Liver (tissue), 9 donors: ENCODE measurements around the gene C4orf17. TPM values are rescaled to one million over a fixed set of nuclear protein-coding genes. Genes with fewer than 3 reads are reported as not detected.
"Not testable (repeated sequence)": the region's sequence is repeated elsewhere in the genome, so short reads cannot be mapped to it uniquely, and the experiment has no call there.

Experiments
- DNase-seq: peaks from one replicate; pipeline ENCODE4 v3.0.0-alpha.2; 2017; ENCODE audit warnings: low spot score
- H3K27ac ChIP-seq, 2 donors: one replicate each; pipeline ENCODE4 v1.7.0; 2013; ENCODE audit warnings: inconsistent platforms in 2 of 2, low read length in 2 of 2, control low read depth in 1 of 2, low read depth in 1 of 2, mild to moderate bottlenecking in 1 of 2
- H3K27me3 ChIP-seq, 4 donors: one replicate each; pipeline versions ENCODE4 v1.6.1 to v1.7.0; 2013; ENCODE audit warnings: low read length in 3 of 4, inconsistent platforms in 1 of 4, mild to moderate bottlenecking in 1 of 4, moderate library complexity in 1 of 4; ENCODE audit not compliant: control insufficient read depth in 4 of 4, insufficient read depth in 4 of 4
- H3K36me3 ChIP-seq, 4 donors: one replicate each; pipeline versions ENCODE4 v1.6.1 to v1.7.0; 2013; ENCODE audit warnings: low read length in 3 of 4, mild to moderate bottlenecking in 3 of 4, low read depth in 1 of 4, moderate library complexity in 1 of 4; ENCODE audit not compliant: control insufficient read depth in 4 of 4, insufficient read depth in 3 of 4
- H3K4me1 ChIP-seq, 4 donors: one replicate each; pipeline versions ENCODE4 v1.6.1 to v1.7.0; 2013; ENCODE audit warnings: low read length in 3 of 4, mild to moderate bottlenecking in 3 of 4, moderate library complexity in 1 of 4; ENCODE audit not compliant: control insufficient read depth in 4 of 4, insufficient read depth in 4 of 4
- H3K4me3 ChIP-seq, 3 donors: one replicate each; pipeline versions ENCODE4 v1.6.1 to v1.7.0; 2013; ENCODE audit warnings: low read length in 3 of 3, control low read depth in 1 of 3, low read depth in 1 of 3, mild to moderate bottlenecking in 1 of 3
- H3K9ac ChIP-seq, 2 donors: one replicate each; pipeline ENCODE4 v1.7.0; 2013; ENCODE audit warnings: low read length in 2 of 2, mild to moderate bottlenecking in 2 of 2, moderate library complexity in 2 of 2, control low read depth in 1 of 2, low read depth in 1 of 2
- H3K9me3 ChIP-seq, 4 donors: one replicate each; pipeline versions ENCODE4 v1.6.1 to v1.7.0; 2013; ENCODE audit warnings: low read length in 3 of 4; ENCODE audit not compliant: control insufficient read depth in 4 of 4
- FOXA1 ChIP-seq: IDR thresholded peaks from 2 replicates; pipeline ENCODE4 v1.6.1; 2016; ENCODE audit warnings: antibody characterized with exemption
- GABPA ChIP-seq, 2 donors: IDR thresholded peaks in 1 of 2; conservative IDR thresholded peaks in 1 of 2; 2 replicates each; pipeline ENCODE4 v1.6.1; 2016; ENCODE audit warnings: antibody characterized with exemption in 2 of 2, mild to moderate bottlenecking in 1 of 2, moderate library complexity in 1 of 2
- HNF4A ChIP-seq, 2 donors: conservative IDR thresholded peaks; 2 replicates each; pipeline ENCODE4 v1.6.1; 2016; ENCODE audit warnings: antibody characterized with exemption in 2 of 2, mild to moderate bottlenecking in 2 of 2
- JUND ChIP-seq, 2 donors: IDR thresholded peaks; 2 replicates each; pipeline ENCODE4 v1.6.1; 2016; ENCODE audit warnings: antibody characterized with exemption in 2 of 2
- NR2F2 ChIP-seq: IDR thresholded peaks from 2 replicates; pipeline ENCODE4 v1.6.1; 2016; ENCODE audit warnings: antibody characterized with exemption
- RAD21 ChIP-seq, 2 donors: IDR thresholded peaks; 2 replicates each; pipeline ENCODE4 v1.6.1; 2016; ENCODE audit warnings: antibody characterized with exemption in 2 of 2, mild to moderate bottlenecking in 2 of 2
- RXRA ChIP-seq, 2 donors: IDR thresholded peaks; 2 replicates each; pipeline ENCODE4 v1.6.1; 2017 to 2018; ENCODE audit warnings: antibody characterized with exemption in 2 of 2, mild to moderate bottlenecking in 1 of 2
- SP1 ChIP-seq: IDR thresholded peaks from 2 replicates; pipeline ENCODE4 v1.6.1; 2018; ENCODE audit warnings: antibody characterized with exemption, mild to moderate bottlenecking
- TAF1 ChIP-seq: conservative IDR thresholded peaks from 2 replicates; pipeline ENCODE4 v1.6.1; 2016; ENCODE audit warnings: antibody characterized with exemption, mild to moderate bottlenecking
- WGBS: extraction: QIAGEN DNeasy Blood & Tissue Kit; methylation state at CpG from one replicate; pipeline ENCODE4 v1.1.7; 2013; 5-methylcytosine and 5-hydroxymethylcytosine counted together
- polyA plus RNA-seq, 2 donors: library from polyadenylated mRNA; stranded (reverse) in 1 of 2; unstranded in 1 of 2; fragments of 200-250 nt in 1 of 2; fragments of >200 nt in 1 of 2; fragmentation: Nextera tagmentation in 1 of 2; extraction: Ambion mirVana in 1 of 2; gene quantifications; one replicate each; pipeline versions ENCODE4 v1.2.1 to v1.2.3, GENCODE V29; 2013 to 2015
- total RNA-seq, 2 donors: library from RNA; depleted of rRNA; stranded (reverse); fragments of >200 nt; gene quantifications; one replicate each; pipeline ENCODE4 v1.2.3, GENCODE V29; 2014
- TF ChIP-seq, protein P1 (sequence below): IDR thresholded peaks from 2 replicates; pipeline ENCODE4 v1.6.1; 2016; ENCODE audit warnings: antibody characterized with exemption, mild to moderate bottlenecking
- TF ChIP-seq, protein P2 (sequence below): IDR thresholded peaks from 2 replicates; pipeline ENCODE4 v1.6.1; 2016; ENCODE audit warnings: antibody characterized with exemption
- TF ChIP-seq, protein P3 (sequence below): fragments of 150-350 bp; IDR thresholded peaks from 2 replicates; pipeline ENCODE4 v1.5.1; 2017; ENCODE audit warnings: improper control_type of control experiment, low read depth, low read length; ENCODE audit not compliant: missing input control
- donor health status: healthy.
- donor health status: healthy.
- donor health status: healthy.
- donor health status: healthy.
- donor health status: healthy.

C4orf17 gene
- total and polyA plus RNA-seq, 4 donors = not detected

DNA sequence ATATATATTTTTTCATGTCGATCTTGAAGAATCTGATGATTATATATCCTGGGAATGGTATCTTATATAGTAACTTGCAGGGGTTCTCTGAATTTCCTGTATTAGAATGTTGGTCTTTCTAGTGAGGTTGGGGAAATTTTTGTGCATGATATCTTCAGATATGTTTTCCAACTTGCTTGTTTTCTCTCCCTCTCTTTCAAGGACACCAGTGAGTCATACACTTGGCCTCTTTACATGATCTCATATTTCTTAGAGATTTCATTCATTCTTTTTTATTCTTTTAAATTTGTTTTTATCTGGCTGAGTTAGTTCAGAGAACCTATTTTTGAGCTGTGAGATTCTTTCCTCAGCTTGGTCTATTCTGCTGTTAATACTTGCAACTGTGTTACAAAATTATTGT is 27.2 kb upstream of the C4orf17 start:
- Histone ChIP-seq H3K4me3 (no peak overlapping the region), H3K4me1 (no peaks in the 10 kb centered on the region), H3K9ac (no peak overlapping the region), H3K36me3 (no peaks in the 10 kb centered on the region), H3K27ac (no peak overlapping the region), H3K9me3 (peaks cover 6 to 30% (median 8%) of the 10 kb centered on the region in 4 donors), H3K27me3 (no peaks in the 10 kb centered on the region)
- TF ChIP-seq, protein P1, sequence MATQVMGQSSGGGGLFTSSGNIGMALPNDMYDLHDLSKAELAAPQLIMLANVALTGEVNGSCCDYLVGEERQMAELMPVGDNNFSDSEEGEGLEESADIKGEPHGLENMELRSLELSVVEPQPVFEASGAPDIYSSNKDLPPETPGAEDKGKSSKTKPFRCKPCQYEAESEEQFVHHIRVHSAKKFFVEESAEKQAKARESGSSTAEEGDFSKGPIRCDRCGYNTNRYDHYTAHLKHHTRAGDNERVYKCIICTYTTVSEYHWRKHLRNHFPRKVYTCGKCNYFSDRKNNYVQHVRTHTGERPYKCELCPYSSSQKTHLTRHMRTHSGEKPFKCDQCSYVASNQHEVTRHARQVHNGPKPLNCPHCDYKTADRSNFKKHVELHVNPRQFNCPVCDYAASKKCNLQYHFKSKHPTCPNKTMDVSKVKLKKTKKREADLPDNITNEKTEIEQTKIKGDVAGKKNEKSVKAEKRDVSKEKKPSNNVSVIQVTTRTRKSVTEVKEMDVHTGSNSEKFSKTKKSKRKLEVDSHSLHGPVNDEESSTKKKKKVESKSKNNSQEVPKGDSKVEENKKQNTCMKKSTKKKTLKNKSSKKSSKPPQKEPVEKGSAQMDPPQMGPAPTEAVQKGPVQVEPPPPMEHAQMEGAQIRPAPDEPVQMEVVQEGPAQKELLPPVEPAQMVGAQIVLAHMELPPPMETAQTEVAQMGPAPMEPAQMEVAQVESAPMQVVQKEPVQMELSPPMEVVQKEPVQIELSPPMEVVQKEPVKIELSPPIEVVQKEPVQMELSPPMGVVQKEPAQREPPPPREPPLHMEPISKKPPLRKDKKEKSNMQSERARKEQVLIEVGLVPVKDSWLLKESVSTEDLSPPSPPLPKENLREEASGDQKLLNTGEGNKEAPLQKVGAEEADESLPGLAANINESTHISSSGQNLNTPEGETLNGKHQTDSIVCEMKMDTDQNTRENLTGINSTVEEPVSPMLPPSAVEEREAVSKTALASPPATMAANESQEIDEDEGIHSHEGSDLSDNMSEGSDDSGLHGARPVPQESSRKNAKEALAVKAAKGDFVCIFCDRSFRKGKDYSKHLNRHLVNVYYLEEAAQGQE = no peak
- no peak for TF ChIP-seq RXRA (IDR thresholded peaks at IDR 0.05)
- TF ChIP-seq GABPA (IDR thresholded peaks at IDR 0.05 in 1 of 2, conservative IDR thresholded peaks at IDR 0.05 in 1 of 2) = no peak
- TF ChIP-seq NR2F2 = no peak
- TF ChIP-seq, protein P2, sequence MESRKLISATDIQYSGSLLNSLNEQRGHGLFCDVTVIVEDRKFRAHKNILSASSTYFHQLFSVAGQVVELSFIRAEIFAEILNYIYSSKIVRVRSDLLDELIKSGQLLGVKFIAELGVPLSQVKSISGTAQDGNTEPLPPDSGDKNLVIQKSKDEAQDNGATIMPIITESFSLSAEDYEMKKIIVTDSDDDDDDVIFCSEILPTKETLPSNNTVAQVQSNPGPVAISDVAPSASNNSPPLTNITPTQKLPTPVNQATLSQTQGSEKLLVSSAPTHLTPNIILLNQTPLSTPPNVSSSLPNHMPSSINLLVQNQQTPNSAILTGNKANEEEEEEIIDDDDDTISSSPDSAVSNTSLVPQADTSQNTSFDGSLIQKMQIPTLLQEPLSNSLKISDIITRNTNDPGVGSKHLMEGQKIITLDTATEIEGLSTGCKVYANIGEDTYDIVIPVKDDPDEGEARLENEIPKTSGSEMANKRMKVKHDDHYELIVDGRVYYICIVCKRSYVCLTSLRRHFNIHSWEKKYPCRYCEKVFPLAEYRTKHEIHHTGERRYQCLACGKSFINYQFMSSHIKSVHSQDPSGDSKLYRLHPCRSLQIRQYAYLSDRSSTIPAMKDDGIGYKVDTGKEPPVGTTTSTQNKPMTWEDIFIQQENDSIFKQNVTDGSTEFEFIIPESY = no peak
- TF ChIP-seq JUND (IDR thresholded peaks at IDR 0.05) = no peak
- no peak for TF ChIP-seq FOXA1
- no peak for TF ChIP-seq HNF4A (conservative IDR thresholded peaks at IDR 0.05)
- no peak for TF ChIP-seq TAF1
- no peak for TF ChIP-seq SP1
- TF ChIP-seq, protein P3, sequence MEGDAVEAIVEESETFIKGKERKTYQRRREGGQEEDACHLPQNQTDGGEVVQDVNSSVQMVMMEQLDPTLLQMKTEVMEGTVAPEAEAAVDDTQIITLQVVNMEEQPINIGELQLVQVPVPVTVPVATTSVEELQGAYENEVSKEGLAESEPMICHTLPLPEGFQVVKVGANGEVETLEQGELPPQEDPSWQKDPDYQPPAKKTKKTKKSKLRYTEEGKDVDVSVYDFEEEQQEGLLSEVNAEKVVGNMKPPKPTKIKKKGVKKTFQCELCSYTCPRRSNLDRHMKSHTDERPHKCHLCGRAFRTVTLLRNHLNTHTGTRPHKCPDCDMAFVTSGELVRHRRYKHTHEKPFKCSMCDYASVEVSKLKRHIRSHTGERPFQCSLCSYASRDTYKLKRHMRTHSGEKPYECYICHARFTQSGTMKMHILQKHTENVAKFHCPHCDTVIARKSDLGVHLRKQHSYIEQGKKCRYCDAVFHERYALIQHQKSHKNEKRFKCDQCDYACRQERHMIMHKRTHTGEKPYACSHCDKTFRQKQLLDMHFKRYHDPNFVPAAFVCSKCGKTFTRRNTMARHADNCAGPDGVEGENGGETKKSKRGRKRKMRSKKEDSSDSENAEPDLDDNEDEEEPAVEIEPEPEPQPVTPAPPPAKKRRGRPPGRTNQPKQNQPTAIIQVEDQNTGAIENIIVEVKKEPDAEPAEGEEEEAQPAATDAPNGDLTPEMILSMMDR = no peak
- WGBS = 85% methylated on average over 1 of the region's 1 CpG
- no peak for DNase-seq

DNA sequence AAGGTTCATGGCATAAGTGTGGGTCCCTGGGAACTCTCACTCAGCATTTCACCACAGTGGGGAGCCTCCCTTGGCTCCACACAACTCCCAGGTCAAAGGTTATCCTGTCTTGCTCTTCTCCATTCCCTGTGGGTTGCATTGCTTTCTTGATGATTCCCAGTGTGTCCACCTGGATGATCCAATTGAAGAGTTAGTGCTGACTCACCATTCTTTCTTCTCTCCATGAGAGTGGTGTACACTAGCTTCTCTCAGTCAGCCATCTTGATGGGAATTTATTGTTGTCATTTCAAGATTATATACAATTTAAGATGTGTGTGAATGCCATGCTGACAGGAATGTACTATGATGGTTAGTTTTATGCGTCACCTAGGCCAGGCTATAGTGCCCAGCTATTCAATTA is 25.6 kb upstream of the C4orf17 start:
- Histone ChIP-seq H3K9ac (no peak overlapping the region), H3K27ac (no peak overlapping the region), H3K27me3 (no peaks in the 10 kb centered on the region), H3K4me1 (no peaks in the 10 kb centered on the region), H3K36me3 (no peaks in the 10 kb centered on the region), H3K9me3 (peaks cover 6 to 30% (median 8%) of the 10 kb centered on the region in 4 donors), H3K4me3 (no peak overlapping the region)
- TF ChIP-seq JUND (IDR thresholded peaks at IDR 0.05) (no peak), RAD21 (IDR thresholded peaks at IDR 0.05) (no peak), TAF1 (no peak)
- WGBS = 96% methylated on average over 1 of the region's 1 CpG
- DNase-seq = no peak

DNA sequence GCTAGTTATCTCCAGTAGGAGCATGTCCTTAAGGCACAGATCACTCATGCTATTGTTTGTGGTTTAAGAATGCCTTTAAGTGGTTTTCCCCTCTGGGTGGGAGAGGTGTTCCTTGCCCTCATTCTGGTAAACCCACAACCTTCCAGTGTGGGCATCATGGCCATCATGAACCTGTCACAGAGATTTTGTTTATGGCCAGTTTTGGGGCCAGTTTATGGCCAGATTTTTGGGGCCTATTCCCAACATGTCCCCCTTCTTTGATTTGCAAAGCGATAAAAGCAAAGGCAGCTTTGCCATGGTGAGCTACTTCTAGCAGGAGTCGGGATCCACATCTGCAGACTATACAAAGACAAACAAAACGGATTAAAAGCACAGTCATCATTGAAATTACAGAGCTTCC is 24.2 kb upstream of the C4orf17 start:
- H3K4me1 ChIP-seq, H3K4me3 ChIP-seq, H3K9ac ChIP-seq, H3K36me3 ChIP-seq, DNase-seq, H3K27me3 ChIP-seq, H3K27ac ChIP-seq: not testable (repeated sequence)
- peaks cover 6 to 33% (median 8%) of the 10 kb centered on the region in 4 donors for H3K9me3 ChIP-seq
- 80% methylated on average over 3 of the region's 3 CpGs for WGBS
